ENCODE measurements around the gene RNF212.

The RNF212 gene

DNA sequence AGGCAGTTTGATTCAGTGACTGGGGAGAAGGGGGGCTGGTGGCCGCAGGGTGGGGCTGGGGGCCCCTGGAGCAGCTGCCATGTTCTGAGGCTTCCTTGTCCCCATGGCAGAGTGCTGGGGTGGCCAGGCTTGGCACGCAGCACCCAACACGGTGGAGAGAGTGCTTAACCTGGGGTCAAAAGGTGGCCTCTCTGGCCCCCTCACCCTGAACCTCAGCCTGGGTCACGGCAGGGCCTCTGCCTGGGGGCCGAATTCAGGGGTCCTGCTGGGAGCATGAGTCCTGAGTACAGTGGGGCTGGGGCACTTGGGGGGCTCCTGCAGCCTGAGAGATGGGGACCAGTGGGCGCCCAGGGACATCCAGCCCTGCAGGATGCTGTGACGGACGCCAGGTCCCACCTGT is 82.0 kb downstream of the RNF212 start:
- no peak for DNase-seq

DNA sequence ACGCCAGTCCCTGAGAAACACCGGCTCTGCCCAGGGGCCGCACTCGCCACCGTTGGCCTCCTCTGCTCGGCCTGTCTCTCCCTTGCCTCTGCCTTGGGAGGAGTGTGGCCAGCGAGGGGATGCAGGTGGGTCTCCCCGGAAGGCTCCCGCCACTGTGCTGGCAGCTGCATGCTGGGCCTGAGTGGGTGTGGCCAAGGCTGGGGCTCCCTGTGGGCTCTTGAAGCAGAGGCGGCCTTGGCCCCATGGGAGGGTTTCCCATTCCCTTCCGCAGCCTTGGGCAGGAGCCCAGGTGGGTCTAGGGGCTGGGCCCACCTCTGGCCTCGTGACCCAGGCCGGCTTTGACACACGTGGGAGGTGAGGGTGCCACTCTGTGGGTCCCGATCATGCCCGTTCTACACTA is 82.8 kb downstream of the RNF212 start:
- no peak for DNase-seq

DNA sequence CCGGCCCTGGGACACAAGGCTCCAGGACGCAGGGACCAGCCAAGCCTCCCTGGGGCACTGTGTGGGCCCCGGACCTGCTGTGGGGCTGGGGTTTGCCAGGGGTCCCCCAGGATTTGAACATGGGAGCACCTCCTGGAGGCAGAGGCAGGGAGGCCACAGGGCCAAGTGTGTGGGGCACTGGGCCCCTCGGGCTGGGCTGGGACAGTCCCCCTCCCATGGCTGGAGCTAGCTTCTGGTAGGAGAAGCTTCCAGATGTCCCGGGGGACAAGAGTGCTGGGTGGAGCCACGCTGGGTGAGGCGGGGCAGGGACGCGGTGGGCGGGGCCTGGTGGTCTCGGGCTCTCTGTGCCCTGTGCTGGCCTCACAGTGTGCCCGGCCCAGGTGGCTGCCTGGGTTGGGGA is 83.3 kb downstream of the RNF212 start:
- DNase-seq = no peak

DNA sequence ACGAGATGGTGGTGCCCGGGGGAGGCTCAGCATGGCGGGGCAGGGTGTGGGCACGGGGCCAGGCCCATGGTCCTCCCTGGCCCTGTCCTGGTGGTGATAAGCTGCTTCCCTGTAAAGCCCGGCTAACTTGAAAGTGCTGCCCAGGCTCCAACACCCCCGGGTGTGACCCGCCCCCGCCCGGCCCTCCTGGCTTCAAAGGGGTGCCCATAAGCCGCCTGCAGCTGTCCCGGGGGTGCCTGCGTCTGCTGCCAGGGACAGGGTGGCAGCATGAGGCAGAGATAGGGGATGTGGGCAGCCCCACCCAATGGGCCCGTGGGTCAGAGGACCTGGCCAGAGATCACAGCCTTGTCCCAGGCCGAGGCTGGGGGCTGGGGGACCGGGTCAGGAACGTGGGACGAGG is 83.8 kb downstream of the RNF212 start:
- no peak for DNase-seq

DNA sequence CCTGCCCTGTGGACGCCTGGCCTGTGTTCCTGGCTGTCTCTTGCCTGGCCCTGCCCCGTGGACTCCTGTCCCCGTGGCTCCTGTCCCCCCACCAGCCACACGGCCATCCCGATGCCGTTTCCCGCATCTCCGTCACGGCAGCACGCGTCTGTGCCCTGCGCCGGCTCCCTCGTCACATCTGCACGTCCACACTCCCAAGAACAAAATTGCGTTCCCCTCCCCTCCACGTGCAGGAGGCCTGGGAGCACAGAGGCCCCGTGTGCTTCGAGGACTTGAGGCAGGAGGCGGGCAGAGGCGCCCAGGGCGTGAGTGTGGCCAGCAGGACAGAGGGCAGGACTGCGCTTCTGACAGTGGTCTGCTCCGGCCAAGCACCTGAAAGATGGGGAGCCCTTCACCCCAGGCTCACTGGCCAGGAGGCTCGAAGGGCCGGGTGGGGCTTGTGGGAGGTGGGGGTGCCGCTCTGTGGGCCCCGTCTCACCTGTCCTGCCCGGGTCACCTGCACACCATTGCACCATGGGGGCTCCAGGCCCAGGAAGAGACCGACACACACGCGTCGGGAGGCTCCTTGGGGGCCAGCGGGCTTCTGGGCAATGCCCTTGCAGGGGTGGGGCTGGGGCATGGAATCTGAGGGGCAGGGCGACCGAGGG is 84.7 kb downstream of the RNF212 start:
- no peak for DNase-seq

DNA sequence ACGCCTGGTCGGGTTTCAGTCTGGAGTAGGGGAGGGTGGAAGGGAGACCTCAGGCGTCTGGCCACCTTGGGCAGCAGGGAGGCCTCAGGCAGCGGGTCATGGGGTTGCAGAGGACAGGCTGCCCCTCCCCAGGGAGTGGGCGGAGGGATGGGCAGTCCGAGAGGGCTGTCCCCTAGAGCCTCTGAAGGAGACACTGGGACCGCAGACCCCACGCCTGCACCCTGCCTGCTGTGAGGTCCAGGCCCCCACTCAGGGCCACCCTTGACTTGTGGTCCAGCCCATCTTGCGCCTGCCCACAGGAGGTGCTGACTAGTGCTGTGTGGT is 85.5 kb downstream of the RNF212 start:
- DNase-seq = no peak

DNA sequence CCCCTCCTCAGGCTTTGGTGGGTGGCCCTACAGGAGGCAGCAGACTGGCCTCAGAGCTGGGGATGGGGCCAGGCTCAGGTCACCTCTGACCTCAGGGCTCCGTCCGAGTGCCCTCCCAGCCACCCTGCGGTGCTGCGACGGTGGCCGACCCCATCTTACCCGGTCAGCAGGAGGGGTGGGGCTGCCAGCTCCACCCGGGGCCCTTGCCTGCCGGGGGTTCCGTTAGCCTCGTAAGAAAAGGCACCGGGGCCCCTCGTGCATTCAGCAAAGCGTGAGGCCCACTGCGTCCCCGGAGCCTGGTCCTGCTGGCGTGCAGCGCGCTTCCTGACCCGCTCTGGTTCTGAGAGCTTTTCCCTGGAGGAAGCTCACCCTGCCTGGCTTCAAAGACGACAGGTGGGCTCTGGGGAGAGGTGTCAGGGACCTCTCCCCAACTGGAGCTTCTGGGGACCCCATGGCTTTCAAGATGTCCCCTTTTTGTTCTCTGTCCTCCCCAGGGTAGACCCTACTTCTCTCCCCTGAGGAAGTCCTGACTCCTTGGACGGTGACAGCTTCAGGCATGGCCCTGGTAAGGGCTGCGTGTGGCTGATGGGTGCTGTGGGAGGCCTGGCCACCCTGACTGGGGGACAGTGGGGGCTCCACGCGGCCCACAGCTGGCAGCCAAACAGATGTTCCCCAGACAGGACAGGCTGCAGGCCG is 86.0 kb downstream of the RNF212 start:
- no peak for DNase-seq

DNA sequence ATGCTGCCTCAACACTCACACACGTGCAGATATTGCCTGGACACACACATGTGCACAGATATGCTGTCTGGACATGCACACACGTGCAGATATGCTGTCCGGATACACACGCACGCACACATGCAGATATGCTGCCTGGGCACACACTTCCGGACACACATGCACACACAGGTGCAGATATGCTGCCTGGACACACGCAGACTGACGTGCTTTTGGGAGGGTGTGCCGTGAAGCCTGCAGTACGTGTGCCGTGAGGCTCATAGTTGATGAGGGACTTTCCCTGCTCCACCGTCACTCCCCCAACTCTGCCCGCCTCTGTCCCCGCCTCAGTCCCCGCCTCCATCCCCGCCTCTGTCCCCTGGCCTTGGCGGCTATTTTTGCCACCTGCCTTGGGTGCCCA is 87.2 kb downstream of the RNF212 start:
- no peak for DNase-seq

DNA sequence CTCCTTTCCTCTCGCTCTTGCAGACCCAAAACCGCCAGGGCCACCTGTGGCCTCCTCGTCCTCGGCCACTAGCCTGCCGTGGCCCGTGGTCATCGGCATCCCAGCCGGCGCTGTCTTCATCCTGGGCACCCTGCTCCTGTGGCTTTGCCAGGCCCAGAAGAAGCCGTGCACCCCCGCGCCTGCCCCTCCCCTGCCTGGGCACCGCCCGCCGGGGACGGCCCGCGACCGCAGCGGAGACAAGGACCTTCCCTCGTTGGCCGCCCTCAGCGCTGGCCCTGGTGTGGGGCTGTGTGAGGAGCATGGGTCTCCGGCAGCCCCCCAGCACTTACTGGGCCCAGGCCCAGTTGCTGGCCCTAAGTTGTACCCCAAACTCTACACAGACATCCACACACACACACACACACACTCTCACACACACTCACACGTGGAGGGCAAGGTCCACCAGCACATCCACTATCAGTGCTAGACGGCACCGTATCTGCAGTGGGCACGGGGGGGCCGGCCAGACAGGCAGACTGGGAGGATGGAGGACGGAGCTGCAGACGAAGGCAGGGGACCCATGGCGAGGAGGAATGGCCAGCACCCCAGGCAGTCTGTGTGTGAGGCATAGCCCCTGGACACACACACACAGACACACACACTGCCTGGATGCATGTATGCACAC is 88.3 kb downstream of the RNF212 start:
- DNase-seq = no peak

DNA sequence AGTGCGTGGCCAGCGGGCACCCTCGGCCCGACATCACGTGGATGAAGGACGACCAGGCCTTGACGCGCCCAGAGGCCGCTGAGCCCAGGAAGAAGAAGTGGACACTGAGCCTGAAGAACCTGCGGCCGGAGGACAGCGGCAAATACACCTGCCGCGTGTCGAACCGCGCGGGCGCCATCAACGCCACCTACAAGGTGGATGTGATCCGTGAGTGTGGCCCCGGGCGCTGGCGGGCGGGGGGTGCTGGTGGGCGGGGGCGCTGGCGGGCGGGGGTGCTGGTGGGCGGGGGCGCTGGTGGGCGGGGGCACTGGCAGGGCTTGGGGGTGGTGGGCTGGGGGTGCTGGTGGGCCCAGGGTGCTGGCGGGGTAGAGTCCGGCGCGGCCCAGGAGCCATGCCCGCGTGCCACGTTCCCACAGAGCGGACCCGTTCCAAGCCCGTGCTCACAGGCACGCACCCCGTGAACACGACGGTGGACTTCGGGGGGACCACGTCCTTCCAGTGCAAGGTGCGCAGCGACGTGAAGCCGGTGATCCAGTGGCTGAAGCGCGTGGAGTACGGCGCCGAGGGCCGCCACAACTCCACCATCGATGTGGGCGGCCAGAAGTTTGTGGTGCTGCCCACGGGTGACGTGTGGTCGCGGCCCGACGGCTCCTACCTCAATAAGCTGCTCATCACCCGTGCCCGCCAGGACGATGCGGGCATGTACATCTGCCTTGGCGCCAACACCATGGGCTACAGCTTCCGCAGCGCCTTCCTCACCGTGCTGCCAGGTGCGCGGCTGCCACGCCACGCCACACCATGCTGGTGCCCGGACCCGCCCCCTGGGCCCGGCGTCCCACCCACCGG is 89.2 kb downstream of the RNF212 start:
- no peak for DNase-seq

DNA sequence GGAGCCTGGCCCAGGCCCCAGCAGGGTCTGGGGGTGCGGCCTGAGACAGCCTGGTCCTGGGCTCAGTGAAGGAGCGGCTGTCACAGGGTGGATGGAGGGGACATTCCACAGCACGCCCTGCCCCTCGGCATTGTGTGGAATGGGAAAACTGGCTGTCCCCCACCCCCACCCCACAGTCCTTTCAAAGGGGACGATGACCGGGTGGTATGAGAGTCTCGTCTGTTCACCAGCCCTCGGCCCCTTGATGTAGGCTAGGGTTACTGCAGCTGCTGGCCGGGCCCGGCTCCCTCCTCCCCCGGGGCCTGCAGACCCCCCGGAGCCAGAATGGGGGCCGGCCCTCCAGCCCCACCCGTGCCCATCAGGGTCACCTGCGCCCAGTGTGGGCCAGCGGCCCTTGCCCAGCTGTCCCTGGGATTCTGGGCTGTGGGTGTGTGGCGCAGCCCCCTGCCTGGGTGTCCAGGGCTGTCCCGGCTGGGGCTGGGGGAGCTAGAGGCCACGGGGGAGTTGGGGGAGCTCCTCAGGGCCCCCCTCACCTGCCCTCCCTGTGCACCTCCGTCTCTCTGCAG is 90.2 kb downstream of the RNF212 start:
- DNase-seq = no peak

DNA sequence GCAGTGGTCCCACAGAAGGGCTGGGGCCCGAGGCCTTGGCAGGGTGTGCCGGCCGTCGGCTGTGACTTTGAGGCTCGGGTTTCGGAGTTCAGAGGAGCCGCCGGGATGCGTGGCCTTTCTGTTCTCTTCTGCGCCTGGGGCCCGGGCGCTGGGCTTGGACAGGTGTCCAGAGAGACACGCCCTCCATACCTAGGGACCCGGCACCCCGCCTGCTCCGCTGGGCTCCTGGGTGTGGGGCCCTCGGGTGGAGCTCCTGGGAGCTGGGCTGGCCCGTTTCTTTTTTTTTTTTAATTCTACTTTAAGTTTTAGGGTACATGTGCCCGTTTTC is 90.7 kb downstream of the RNF212 start:
- no peak for DNase-seq

DNA sequence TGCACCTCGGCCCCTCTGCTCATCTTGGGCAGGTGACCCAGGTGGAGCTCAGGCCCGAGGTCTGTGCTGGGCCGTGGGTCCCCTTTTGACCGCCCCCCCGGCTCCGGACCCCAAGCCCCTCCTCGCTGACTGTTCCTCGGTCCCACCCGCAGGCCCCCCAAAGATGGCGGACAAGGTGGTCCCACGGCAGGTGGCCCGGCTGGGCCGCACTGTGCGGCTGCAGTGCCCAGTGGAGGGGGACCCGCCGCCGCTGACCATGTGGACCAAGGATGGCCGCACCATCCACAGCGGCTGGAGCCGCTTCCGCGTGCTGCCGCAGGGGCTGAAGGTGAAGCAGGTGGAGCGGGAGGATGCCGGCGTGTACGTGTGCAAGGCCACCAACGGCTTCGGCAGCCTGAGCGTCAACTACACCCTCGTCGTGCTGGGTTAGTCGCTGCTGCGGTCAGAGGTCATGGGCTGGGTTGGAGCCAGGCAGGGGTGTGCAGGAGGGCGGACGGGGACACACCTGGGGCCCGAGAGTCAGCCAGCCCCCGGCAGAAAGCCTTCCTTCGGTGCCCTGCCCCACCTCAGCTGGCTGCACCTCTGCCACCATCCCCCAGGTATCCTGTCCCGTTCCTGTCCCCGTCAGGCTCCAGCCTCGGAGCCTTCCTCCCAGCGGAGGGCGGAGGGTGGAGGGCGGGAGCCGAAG is 91.2 kb downstream of the RNF212 start:
- DNase-seq = no peak
